NCI-H345 treated with DMSO at 0.1 percent for 48 hours (cell line): ENCODE results near the gene PALM.
"Not testable (repeated sequence)": the region's sequence is repeated elsewhere in the genome, so short reads cannot be mapped to it uniquely, and the experiment has no call there.

Experiments
- DNase-seq: peaks from one replicate; lab custom pipeline; 2025; ENCODE audit not compliant: unreplicated experiment; lab: John Stamatoyannopoulos, UW

Gene PALM

GRCh38 chr19:703651-704446 is 4.9 kb upstream of the PALM start:
- no peak for DNase-seq

DNA sequence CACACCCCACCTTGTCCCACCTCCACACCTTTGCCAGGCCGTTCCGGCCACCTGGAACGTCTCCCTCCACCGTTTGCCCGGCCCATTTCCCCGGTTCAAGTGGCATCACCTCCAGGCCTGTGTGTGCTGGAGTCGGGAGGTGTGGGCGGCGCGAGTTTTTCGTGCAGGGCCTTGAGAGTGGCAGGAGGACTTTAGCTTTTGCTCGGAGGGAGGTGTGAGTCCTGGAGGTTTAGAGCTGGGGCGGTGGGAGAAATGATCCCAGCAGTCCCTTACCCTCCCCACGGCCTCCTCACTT is 4.3 kb upstream of the PALM start:
- no peak for DNase-seq

- DNase-seq, result no peak
Observed at GRCh38 chr19:709196-709964, 645 bp downstream of the PALM start.

DNA sequence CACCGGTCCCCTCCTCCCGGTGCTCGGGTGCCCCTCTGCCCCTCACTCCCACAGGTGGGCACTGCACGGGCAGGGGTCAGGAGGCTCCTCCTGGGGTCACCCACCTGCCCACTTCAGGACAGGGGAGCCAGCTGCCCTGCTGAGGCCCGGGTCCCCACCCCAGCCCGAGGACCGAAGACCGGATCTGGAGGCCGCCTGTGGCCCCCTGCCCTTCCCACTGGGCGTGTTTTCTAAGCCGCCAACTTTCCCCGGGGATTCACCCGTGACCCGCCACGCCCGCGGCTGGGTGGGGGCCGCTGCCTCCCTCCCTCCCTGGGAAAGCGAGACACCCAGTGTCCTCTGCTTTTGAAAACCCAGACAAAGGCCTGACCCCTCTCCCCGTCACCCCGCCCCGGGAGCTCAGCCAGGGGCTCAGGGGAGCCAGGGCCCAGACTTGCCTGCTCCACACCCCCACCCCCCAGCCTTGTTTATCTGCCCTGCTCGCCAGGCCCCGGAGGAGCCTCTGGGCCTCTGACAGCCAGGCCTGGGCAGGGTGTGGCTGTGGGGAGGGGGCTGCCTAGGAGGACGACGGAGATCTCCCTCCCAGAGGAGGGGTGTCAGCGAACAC is 1.3 kb downstream of the PALM start:
- DNase-seq, result no peak

DNA sequence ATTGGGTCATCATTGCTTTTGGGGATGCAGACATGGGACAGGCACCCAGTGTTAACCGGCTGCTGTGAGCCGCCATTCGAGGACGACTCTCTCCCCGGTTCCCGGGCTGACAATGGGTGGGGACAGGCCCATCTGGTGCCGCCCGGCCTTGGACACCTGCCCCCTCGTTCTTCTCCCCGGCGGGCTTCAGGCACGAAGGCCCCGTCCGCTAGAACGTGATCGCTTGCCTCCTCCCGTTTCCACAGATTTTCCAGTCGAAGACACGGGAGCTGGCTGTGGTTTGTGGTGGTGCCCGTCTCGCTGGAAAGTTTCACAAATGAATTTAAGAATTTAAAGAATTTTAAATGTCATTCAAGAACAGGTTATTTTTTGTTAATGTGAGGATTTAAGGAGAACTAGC is 2.0 kb downstream of the PALM start:
- DNase-seq, result no peak

- DNase-seq, result no peak
Observed at GRCh38 chr19:711254-711653, 2.5 kb downstream of the PALM start.

- DNase-seq, result no peak
Observed at GRCh38 chr19:715347-715746, 6.6 kb downstream of the PALM start.

DNA sequence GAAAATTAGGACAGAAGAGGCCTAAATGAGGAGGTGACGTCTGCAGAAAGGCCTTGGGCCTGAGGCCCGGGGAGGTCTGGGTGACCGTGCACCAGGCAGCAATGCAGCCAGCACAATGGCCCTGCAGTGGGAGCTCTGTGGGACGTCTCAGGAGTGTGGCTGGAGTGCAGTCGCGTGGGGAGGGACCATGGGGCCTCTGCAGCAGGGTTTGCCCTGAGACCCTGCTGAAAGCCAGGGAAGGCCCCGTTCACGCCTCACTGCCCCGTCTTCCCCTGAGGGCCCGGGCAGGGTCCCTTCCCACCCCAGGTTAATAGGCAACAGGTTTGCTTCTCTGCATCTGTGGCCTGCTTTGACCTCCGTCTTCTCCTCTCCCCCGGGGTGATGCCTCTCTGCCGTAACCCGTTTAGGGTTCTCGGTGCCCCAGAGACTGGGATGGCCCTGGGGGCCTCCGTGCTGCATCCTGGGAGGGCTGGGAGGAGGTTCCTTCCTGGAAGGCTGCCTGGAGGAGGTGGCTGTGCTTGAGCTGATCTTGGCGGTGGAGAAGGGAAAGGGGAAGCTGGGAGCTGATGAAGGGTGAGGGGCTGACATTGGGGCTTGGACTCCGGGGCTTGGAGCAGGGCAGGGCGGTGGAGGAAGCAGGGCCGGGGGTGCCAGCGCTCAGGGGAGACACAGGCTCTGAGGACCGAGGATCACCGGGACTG is 9.7 kb downstream of the PALM start:
- no peak for DNase-seq

GRCh38 chr19:718991-719512 is 10.3 kb downstream of the PALM start:
- no peak for DNase-seq

GRCh38 chr19:719636-720344 is 11.1 kb downstream of the PALM start:
- DNase-seq, result no peak

DNA sequence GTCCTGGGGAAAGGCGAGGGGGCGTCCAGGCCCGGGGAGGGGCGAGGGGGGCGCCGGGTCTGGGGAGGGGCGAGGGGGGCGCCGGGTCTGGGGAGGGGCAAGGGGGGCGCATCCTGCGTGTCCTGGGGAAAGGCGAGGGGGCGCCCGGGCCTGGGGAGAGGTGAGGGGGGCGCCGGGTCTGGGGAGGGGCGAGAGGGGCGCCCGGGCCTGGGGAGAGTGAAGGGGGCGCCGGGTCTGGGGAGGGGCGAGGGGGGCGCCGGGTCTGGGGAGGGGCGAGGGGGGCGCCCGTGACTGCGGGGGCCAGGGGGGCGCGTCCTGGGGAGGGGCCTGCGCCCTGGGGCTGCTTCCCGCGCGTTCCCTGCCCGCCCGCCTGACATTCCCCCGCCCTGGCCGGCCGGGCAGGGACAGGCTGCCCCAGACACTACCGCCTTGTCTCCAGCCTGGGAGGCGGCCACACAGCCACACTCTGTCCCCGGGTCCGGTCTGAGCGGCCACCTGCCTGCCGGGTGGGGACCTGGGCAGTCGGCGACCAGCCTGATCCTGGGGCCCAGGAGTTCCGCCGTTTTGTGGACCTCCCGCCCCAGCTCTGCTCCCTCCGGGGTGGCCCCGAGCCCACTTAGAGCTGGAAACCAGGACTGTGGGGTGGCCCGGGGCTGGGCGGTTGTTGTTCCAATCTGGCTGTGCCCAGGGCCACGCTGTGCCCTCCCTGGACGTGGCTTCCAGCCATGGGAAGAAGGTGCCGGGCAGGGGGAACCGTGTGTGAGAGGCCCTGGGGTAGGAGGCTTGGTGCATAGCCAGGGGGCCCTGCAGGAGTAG is 11.8 kb downstream of the PALM start:
- DNase-seq, result no peak

DNA sequence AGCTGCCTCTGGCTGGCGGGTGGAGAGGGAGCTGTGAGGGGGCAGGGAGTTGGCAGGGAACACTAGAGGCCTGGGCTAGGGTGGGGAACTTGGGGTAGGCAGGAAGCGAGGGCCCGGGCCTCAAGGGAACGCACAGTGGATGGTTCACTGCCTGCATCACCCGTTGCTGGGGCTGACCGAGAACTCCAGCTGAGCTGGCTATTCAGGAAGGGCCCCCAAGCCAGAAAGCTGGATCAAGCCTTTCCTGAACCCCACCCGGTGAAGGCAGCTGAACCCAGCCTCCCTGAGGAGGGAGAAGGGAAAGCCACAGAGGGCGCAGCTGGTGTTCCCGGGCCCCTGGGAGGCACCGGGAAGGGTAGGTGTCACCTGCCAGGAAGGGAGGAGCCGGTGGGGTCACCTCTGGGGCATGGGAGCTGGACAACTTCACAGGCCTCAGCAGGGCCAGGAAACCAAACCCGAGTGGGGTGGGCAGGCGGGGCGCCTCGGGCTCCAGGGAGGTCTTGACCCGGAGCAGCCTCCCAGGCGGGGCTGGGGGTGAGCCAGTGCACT is 13.9 kb downstream of the PALM start:
- no peak for DNase-seq

- no peak for DNase-seq
Observed at GRCh38 chr19:723247-723646, 14.5 kb downstream of the PALM start.

DNA sequence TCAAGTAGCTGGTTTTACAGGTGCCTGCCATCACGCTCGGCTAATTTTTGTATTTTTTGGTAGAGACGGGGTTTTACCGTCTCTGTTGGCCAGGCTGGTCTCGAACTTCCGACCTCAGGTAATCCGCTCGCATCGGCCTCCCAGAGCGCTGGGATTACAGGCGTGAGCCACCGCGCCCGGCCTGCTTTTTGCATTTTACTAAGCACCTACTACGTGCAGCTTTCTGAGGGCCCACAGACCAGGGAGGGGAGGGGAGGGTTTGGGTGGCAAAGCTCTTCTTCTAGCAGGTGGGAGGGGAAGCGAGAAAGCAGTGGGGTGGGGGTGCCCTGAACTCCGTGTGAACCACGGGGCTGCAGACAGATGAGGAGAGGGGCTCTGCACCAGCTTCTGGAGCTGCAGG is 15.0 kb downstream of the PALM start:
- no peak for DNase-seq

- no peak for DNase-seq
Observed at GRCh38 chr19:725461-726089, 16.8 kb downstream of the PALM start.

DNA sequence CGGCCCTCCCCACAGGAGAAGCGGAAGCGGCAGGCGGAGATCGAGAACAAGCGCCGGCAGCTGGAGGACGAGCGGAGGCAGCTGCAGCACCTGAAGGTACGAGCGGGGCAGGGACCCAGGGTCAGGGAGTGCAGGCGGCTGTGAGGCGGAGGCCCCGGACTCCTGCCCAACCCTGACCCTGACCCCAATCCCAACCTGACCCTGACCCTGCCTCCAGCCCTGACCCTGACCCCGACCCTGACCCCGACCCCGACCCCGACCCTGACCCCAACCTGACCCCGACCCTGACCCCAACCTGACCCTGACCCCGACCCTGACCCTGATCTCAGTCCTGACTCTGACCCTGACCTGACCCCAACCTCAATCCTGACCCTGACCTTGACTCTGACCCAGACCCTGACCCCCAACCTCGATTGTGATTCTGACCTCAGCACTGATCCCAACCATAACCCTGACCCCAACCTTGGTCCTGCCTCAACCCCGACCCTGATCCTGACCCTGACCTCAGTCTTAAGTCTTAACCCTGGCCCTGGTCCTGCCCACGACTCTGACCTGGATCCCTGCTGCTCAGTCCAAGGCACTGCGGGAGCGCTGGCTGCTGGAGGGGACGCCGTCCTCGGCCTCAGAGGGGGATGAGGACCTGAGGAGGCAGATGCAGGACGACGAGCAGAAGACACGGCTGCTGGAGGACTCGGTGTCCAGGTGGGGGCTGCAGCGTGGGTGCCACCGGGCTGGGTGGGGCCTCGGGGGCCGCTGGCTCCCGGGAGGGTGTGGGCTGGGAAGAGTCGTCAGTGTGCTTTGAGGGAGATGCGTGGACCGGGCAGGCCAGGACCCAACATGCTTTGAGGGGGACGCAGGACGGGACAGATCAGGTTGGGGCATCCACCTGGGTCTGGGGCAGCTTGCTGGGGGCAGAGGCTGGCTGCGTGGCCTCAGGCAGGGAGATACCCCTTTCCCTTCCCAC is 18.5 kb downstream of the PALM start:
- no peak for DNase-seq

DNA sequence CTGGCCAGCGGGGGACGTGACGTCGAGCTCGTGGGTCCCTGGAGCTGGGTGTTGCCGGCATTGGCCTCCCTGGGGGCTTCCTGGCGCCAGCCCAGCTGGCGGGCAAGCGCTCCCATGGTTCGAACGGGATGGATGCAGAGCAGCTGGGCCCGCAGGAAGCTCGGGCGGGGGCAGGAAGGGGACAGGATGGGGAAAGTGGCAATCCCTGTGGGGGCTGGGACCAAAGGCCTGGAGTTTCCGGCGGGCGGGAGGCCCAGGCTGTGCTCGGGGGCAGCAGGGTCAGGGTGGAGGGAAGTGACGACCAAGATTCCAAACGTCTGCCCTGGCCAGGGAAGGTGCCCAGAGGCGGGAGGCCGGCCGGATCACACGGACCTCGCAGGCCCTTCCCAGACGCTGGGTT is 19.3 kb downstream of the PALM start:
- no peak for DNase-seq

DNA sequence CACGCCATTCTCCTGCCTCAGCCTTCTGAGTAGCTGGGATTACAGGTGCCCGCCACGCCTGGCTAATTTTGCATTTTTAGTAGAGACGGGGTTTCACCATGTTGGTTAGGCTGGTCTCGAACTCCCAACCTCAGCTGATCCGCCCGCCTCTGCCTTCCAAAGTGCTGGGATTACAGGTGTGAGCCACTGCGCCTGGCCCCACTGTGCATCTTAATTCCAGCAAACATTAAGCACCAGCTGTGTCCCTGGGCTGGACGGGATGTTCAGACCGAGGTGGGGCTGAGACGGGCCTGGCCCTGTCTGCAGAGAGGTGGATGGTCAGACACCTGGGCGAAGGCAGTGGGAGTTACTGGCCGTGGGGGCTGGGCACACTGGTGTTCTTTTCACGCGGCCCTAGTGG is 20.8 kb downstream of the PALM start:
- not testable (repeated sequence) for DNase-seq
